ENCODE data around the gene BPNT1. TPM values are rescaled to one million over a fixed set of nuclear protein-coding genes. Genes with fewer than 3 reads are reported as not detected.
"Not testable (repeated sequence)": the region's sequence is repeated elsewhere in the genome, so short reads cannot be mapped to it uniquely, and the experiment has no call there.

The BPNT1 gene
- polyA plus RNA-seq, 1 donor from 2014 or later: 47.2 TPM

DNA sequence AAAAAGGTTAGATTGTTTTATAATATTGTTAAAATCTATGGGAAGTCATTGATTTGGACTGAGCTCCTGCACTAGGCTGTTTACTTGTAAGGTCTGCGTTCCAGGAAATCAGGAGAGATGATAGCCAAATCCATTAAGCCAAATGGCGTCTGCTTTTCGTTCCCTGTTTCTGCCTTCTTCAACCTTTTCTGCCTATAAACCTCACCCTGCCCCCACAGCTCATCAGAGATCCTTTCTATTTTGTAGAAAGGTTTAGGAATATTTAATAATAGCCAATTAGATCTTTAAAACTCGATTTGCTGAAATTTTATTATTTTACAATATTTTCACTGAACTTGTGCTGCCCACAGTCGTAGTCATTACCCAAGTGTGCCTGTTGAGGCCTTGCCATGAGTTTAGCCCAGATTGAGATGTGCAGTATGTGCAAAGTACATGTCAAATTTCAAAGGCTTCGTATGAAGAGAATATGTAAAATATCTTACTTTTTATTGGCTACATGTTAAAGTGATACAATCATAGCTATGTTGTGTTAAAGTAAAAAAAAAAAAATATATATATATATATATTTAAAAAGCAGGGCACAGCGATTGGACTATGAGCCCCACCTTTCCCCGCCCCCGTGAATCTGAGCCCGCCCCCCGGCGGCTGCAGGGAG, 3.9 kb upstream of the BPNT1 start:
- TF ChIP-seq, protein P1, sequence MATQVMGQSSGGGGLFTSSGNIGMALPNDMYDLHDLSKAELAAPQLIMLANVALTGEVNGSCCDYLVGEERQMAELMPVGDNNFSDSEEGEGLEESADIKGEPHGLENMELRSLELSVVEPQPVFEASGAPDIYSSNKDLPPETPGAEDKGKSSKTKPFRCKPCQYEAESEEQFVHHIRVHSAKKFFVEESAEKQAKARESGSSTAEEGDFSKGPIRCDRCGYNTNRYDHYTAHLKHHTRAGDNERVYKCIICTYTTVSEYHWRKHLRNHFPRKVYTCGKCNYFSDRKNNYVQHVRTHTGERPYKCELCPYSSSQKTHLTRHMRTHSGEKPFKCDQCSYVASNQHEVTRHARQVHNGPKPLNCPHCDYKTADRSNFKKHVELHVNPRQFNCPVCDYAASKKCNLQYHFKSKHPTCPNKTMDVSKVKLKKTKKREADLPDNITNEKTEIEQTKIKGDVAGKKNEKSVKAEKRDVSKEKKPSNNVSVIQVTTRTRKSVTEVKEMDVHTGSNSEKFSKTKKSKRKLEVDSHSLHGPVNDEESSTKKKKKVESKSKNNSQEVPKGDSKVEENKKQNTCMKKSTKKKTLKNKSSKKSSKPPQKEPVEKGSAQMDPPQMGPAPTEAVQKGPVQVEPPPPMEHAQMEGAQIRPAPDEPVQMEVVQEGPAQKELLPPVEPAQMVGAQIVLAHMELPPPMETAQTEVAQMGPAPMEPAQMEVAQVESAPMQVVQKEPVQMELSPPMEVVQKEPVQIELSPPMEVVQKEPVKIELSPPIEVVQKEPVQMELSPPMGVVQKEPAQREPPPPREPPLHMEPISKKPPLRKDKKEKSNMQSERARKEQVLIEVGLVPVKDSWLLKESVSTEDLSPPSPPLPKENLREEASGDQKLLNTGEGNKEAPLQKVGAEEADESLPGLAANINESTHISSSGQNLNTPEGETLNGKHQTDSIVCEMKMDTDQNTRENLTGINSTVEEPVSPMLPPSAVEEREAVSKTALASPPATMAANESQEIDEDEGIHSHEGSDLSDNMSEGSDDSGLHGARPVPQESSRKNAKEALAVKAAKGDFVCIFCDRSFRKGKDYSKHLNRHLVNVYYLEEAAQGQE (IDR thresholded peaks at IDR 0.05; ENCODE audit: borderline replicate concordance): no peak
- TF ChIP-seq MXI1 (conservative IDR thresholded peaks at IDR 0.05; ENCODE audit: poor library complexity, severe bottlenecking): no peak
- no peak for TF ChIP-seq TAF1 (IDR thresholded peaks at IDR 0.05; ENCODE audit: low read depth)
- TF ChIP-seq, protein P2, sequence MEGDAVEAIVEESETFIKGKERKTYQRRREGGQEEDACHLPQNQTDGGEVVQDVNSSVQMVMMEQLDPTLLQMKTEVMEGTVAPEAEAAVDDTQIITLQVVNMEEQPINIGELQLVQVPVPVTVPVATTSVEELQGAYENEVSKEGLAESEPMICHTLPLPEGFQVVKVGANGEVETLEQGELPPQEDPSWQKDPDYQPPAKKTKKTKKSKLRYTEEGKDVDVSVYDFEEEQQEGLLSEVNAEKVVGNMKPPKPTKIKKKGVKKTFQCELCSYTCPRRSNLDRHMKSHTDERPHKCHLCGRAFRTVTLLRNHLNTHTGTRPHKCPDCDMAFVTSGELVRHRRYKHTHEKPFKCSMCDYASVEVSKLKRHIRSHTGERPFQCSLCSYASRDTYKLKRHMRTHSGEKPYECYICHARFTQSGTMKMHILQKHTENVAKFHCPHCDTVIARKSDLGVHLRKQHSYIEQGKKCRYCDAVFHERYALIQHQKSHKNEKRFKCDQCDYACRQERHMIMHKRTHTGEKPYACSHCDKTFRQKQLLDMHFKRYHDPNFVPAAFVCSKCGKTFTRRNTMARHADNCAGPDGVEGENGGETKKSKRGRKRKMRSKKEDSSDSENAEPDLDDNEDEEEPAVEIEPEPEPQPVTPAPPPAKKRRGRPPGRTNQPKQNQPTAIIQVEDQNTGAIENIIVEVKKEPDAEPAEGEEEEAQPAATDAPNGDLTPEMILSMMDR (IDR thresholded peaks at IDR 0.05; ENCODE audit: poor library complexity, severe bottlenecking): no peak
- no peak for TF ChIP-seq EP300 (conservative IDR thresholded peaks at IDR 0.05; ENCODE audit: poor library complexity, severe bottlenecking)
- H2AFZ ChIP-seq (ENCODE audit: low read depth, low read length): no peak overlapping the region
- no peaks in the 10 kb centered on the region for H3K36me3 ChIP-seq (ENCODE audit: insufficient read depth, low read length)
- H3K9ac ChIP-seq (ENCODE audit: low read length): no peak overlapping the region
- H3K9me2 ChIP-seq (ENCODE audit: insufficient read depth, low read length): no peaks in the 10 kb centered on the region
- peak overlapping the region; percentile 31 for H3K4me2 ChIP-seq (ENCODE audit: low read length)
- H3K27me3 ChIP-seq (ENCODE audit: insufficient read depth, low read depth, low read length): no peaks in the 10 kb centered on the region
- peak overlapping the region; percentile 99 for H3K4me3 ChIP-seq (ENCODE audit: low read length)
- no peaks in the 10 kb centered on the region for H4K20me1 ChIP-seq (ENCODE audit: insufficient read depth)
- peaks cover 26% of the 10 kb centered on the region for H3K79me2 ChIP-seq (replicated peaks; ENCODE audit: insufficient read depth, low read length)
- H3F3A ChIP-seq (ENCODE audit: insufficient read depth, low read length, poor library complexity, severe bottlenecking): no peaks in the 10 kb centered on the region
- H3K27ac ChIP-seq (ENCODE audit: low read length): no peak overlapping the region
- no peaks in the 10 kb centered on the region for H3K9me3 ChIP-seq (ENCODE audit: low read length)

DNA sequence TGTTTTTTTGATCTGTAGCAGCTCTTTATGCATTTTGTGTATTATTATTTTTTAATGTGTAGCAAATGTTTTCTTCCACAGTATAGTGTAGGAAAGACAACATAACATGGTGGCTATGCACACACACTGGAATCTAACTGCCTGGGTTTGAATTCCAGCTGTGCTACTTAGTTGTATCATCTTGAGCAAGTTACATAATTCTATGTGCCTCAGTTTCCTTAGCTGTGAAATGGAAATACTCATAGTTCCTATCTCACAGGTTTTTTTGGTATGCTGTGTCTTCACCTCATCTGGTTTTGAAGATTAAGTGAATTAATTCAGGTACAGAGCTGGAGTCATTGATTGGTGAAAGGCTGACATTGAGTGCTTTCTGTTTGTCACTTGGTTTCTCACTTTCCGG, 3.1 kb upstream of the BPNT1 start:
- Histone ChIP-seq H3K4me3 (ENCODE audit: low read length) (no peak overlapping the region), H3K79me2 (replicated peaks; ENCODE audit: insufficient read depth, low read length) (peaks cover 26% of the 10 kb centered on the region), H4K20me1 (ENCODE audit: insufficient read depth) (no peaks in the 10 kb centered on the region), H3K9ac (ENCODE audit: low read length) (no peak overlapping the region), H3K27ac (ENCODE audit: low read length) (no peak overlapping the region), H3K9me3 (ENCODE audit: low read length) (no peaks in the 10 kb centered on the region), H2AFZ (ENCODE audit: low read depth, low read length) (no peak overlapping the region), H3K4me2 (ENCODE audit: low read length) (no peak overlapping the region), H3K9me2 (ENCODE audit: insufficient read depth, low read length) (no peaks in the 10 kb centered on the region), H3F3A (ENCODE audit: insufficient read depth, low read length, poor library complexity, severe bottlenecking) (no peaks in the 10 kb centered on the region), H3K36me3 (ENCODE audit: insufficient read depth, low read length) (no peaks in the 10 kb centered on the region), H3K27me3 (ENCODE audit: insufficient read depth, low read depth, low read length) (no peaks in the 10 kb centered on the region)
- TF ChIP-seq, protein P1 (IDR thresholded peaks at IDR 0.05; ENCODE audit: borderline replicate concordance): no peak
- TF ChIP-seq EZH2 (IDR thresholded peaks at IDR 0.05; ENCODE audit: borderline replicate concordance, insufficient read depth, low read length, poor library complexity, severe bottlenecking) (no peak), TAF1 (IDR thresholded peaks at IDR 0.05; ENCODE audit: low read depth) (no peak), EP300 (conservative IDR thresholded peaks at IDR 0.05; ENCODE audit: poor library complexity, severe bottlenecking) (no peak)

DNA sequence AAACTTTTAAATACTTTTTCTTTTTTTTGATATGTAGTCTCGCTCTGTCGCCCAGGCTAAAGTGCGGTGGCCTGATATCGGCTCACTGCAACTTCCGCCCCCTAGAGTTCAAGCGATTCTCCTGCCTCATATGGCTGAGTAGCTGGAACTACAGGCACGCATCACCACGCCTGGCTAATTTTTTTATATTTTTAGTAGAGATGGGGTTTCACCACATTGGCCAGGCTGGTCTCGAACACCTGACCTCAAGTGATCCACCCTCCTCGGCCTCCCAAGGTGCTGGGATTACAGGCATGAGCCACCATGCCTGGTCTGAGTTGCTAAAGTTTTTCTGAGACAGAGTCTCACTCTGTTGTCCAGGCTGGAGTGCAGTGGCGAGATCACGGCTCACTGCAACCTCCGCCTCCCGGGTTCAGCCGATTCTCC, 3.3 kb downstream of the BPNT1 start:
- H3K4me2 ChIP-seq (ENCODE audit: low read length); H3F3A ChIP-seq (ENCODE audit: insufficient read depth, low read length, poor library complexity, severe bottlenecking); H3K27ac ChIP-seq (ENCODE audit: low read length); H3K9me2 ChIP-seq (ENCODE audit: insufficient read depth, low read length); H4K20me1 ChIP-seq (ENCODE audit: insufficient read depth); H2AFZ ChIP-seq (ENCODE audit: low read depth, low read length); H3K9me3 ChIP-seq (ENCODE audit: low read length); H3K36me3 ChIP-seq (ENCODE audit: insufficient read depth, low read length); H3K9ac ChIP-seq (ENCODE audit: low read length); H3K27me3 ChIP-seq (ENCODE audit: insufficient read depth, low read depth, low read length); H3K4me3 ChIP-seq (ENCODE audit: low read length); H3K79me2 ChIP-seq (replicated peaks; ENCODE audit: insufficient read depth, low read length): not testable (repeated sequence)

Measured in neural cell (in vitro differentiated cells).